Activated naive CD4-positive, alpha-beta T cell treated with anti-CD3 and anti-CD28 coated beads for 36 hours (primary cell): ENCODE results near the gene PDAP1. TPM values are rescaled to one million over a fixed set of nuclear protein-coding genes. Genes with fewer than 3 reads are reported as not detected.
"Not testable (repeated sequence)": the region's sequence is repeated elsewhere in the genome, so short reads cannot be mapped to it uniquely, and the experiment has no call there.

Experiments
- CTCF ChIA-PET: fragments of 350-600 bp; sonication (Branson Sonifier 250); formaldehyde crosslinking; loops from one replicate; lab custom pipeline; 2021; ENCODE audit warnings: antibody characterized with exemption; lab: Charles Lee
- DNase-seq: peaks from one replicate; pipeline ENCODE4 v3.0.0-alpha.2; 2020
- H3K27ac Mint-ChIP-seq: one replicate; pipeline ENCODE4 v1.8.0; 2021; ENCODE audit warnings: mild to moderate bottlenecking, mixed read lengths
- H3K27me3 Mint-ChIP-seq: one replicate; pipeline ENCODE4 v1.8.0; 2021; ENCODE audit warnings: low read depth, mixed read lengths
- H3K36me3 Mint-ChIP-seq: one replicate; pipeline ENCODE4 v1.8.0; 2021; ENCODE audit warnings: low read depth, mixed read lengths
- H3K4me1 Mint-ChIP-seq: one replicate; pipeline ENCODE4 v1.8.0; 2021; ENCODE audit warnings: low read depth, mixed read lengths
- H3K4me3 Mint-ChIP-seq: one replicate; pipeline ENCODE4 v1.8.0; 2021; ENCODE audit warnings: mild to moderate bottlenecking, moderate library complexity, mixed read lengths
- H3K9me3 Mint-ChIP-seq: one replicate; pipeline ENCODE4 v1.8.0; 2021; ENCODE audit warnings: mixed read lengths
- intact Hi-C: fragments of 100-400 bp; cut with micrococcal nuclease; formaldehyde crosslinking; loops from one replicate; pipeline ENCODE4 v1.15.1; 2023
- total RNA-seq, 2 experiments: library from RNA; stranded (reverse); gene quantifications; one replicate each; pipeline ENCODE4 v1.2.3, GENCODE V29; 2021

PDAP1 gene
- total RNA-seq, 2 experiments from 2014 or later: 169 to 194 TPM

DNA sequence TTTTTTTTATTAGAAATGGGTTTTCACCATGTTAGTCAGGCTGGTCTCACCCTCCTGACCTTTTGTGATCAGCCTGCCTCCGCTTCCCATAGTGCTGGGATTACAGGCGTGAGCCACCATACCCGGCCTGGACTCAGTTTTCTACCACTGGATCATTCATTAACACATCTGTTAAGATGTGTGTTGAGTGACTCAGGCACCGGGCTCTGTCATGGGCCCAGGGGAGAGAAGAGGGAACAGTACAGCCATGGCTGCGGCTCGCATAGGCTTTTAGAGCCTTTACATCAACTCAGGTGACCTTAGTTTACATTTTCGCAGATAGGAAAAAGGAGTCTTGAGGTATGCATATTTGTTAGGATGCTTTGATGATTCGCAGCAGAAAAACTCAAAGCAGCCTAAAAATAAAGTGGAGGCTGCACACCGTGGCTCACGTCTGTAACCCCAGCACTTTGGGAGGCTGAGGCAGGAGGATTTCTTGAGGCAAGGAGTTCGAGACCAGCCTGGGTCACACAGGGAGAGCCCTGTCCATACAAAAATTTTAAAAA, 36.9 kb downstream of the PDAP1 start:
- H3K4me1 Mint-ChIP-seq: peaks cover 4% of the 10 kb centered on the region
- H3K27ac Mint-ChIP-seq: no peak overlapping the region
- DNase-seq: no peak
- peaks cover 6% of the 10 kb centered on the region for H3K36me3 Mint-ChIP-seq
- CTCF ChIA-PET: interaction anchor here (0.6 to 1.2 kb wide), 2 partner anchors 12 to 14 kb away, joined by 3 read pairs; no protein-coding TSS in a partner anchor
- H3K27me3 Mint-ChIP-seq: no peaks in the 10 kb centered on the region
- H3K9me3 Mint-ChIP-seq: no peaks in the 10 kb centered on the region
- no peak overlapping the region for H3K4me3 Mint-ChIP-seq
- intact Hi-C loops: no loop called here

DNA sequence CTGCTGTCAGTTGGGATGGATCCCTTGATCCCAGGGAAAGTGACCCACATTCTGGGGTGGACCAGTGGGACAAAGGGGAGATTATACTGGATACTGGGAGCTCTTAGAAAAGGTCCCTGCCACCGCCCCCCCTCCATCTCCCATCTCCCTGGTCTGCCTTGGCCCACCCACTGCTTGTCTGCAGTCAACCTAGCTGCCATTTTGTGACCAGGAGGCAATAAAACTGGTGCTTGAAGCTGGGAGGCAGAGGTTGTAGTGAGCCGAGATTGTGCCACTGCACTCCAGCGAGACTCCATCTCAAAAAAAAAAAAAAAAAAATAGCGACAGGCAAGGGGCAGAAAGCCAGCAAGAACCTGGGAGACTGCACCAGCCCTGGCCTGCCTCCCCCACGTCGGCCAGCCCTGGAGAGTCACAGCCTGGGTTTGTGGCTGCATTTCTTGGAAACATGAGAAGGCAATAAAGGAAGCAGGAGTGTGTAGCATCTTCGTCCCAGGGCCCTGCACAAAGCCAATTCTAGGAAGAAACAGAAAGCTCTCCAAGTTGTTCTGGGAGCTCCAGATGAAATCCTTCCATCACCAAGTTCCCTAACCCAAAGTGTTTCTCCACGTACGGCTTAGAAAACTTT, 38.5 kb downstream of the PDAP1 start:
- H3K27ac Mint-ChIP-seq: no peak overlapping the region
- intact Hi-C loops: no loop called here

DNA sequence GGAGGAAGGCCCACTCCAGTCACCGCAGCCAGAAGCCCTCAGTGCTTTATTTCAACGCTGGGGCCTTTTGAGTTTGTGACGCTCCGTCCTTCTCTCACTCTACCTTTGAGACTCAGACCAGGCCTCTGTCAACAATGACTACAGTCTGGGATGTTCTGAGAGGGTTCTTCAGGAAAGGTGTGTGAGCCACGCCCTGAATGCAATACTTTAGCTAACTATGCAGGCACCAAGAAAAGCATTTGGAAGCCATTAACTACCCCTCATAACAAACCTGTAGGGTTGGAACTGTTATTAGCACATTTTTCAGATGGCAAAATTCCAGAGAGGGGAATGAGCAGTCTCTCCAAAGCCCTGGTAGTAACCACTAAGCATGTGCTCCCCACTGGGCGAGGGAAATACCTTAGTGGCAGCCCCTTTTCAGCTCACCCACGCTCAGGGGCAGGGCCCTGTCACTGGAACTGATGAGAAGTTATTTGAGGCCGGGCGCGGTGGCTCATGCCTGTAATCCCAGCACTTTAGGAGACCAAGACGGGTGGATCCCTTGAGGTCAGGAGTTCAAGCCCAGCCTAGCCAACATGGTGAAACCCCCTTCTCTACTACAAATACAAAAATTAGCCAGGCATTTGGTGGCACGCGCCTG, 39.5 kb downstream of the PDAP1 start:
- no peaks in the 10 kb centered on the region for H3K9me3 Mint-ChIP-seq
- no peak overlapping the region for H3K4me3 Mint-ChIP-seq
- no peaks in the 10 kb centered on the region for H3K27me3 Mint-ChIP-seq
- H3K36me3 Mint-ChIP-seq: peaks cover 14% of the 10 kb centered on the region
- no peaks in the 10 kb centered on the region for H3K4me1 Mint-ChIP-seq
- DNase-seq: no peak
- CTCF ChIA-PET: interaction anchor here (0.6 kb wide), 1 partner anchor 539 kb away, joined by 3 read pairs; no protein-coding TSS in a partner anchor
- intact Hi-C loops: no loop called here
- H3K27ac Mint-ChIP-seq: no peak overlapping the region

More for the DNA sequence above, 38.5 kb downstream of the PDAP1 start:
- CTCF ChIA-PET: no interaction called here
- H3K9me3 Mint-ChIP-seq: no peaks in the 10 kb centered on the region
- H3K4me1 Mint-ChIP-seq: no peaks in the 10 kb centered on the region
- no peak for DNase-seq
- peaks cover 12% of the 10 kb centered on the region for H3K36me3 Mint-ChIP-seq
- H3K4me3 Mint-ChIP-seq: no peak overlapping the region
- H3K27me3 Mint-ChIP-seq: no peaks in the 10 kb centered on the region

DNA sequence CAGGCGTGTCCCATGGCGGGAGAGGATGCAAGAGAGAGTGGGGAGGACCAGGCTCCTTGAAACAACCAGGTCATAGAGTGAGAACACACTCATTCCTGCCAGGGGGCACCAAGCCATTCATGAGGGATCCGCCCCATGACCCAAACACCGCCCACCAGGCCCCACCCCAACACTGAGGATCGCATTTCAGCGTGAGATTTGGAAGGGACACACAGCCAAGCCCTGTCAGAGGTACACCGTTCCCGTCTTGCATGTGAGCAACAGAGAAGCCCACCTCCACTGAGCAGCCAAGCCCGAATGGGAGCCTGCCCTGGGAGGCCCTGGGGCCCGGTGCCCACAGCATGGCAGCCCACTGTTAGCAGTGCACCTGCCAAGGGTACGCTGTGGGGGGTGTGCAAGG, 41.8 kb downstream of the PDAP1 start:
- Mint-ChIP-seq H3K9me3 (no peaks in the 10 kb centered on the region), H3K27me3 (no peaks in the 10 kb centered on the region), H3K4me3 (no peak overlapping the region), H3K27ac (no peak overlapping the region), H3K36me3 (peaks cover 14% of the 10 kb centered on the region), H3K4me1 (no peaks in the 10 kb centered on the region)
- no peak for DNase-seq
- intact Hi-C loops: no loop called here
- CTCF ChIA-PET: interaction anchor here (0.9 to 1.8 kb wide), 2 partner anchors 11 to 19 kb away, joined by 3 to 7 read pairs; no protein-coding TSS in a partner anchor

DNA sequence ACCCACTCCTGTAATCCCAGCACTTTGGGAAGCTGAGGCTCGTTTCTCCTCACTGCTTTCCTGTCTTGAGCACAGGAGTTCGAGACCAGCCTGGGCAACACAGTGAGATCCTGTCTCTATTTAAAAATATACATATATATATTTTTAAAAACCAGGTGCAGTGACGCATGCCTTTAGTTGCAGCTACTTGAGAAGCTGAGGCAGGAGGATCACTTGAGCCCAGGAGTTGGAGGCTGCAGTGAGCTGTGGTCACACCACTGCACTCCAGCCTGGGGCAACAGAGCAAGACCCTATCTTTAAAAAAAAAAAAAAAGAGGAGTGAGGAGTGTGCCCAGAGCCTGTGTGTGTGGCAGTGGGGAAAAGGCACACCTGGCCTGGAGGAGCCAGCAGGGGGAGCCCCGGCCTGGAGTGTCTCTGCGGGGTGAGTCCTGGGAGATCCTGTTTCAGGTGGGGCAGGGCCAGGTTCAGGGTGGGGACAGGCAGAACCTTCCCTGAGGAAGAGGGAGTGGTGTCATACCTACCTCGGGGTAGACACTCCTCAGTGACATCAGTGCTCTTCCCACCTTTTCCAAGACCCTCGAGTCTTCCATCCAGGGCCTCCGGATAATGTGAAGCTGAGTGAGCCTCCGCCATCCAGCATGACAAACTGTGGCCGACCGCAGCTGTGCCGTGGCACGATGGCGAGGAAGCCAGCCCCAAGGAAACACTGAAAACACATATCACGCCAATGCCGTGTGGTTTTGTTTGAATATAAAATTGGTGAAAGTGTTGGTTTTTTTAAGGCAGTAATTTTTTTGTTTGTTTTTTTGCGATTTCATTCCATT, 42.9 kb downstream of the PDAP1 start:
- CTCF ChIA-PET: interaction anchor here (0.6 to 1.8 kb wide), 9 partner anchors 8 to 1530 kb away, joined by 3 to 7 read pairs (median 4); partner anchors contain the start of gene ARPC1B
- H3K27me3 Mint-ChIP-seq: no peaks in the 10 kb centered on the region
- no peak overlapping the region for H3K27ac Mint-ChIP-seq
- H3K4me1 Mint-ChIP-seq: no peaks in the 10 kb centered on the region
- H3K4me3 Mint-ChIP-seq: no peak overlapping the region
- peak; percentile 71 for DNase-seq
- intact Hi-C loops: loop anchor here (1.0 kb wide), 2 partner anchors 22 to 43 kb away; partner anchors contain the start of genes BUD31 and PDAP1
- no peaks in the 10 kb centered on the region for H3K9me3 Mint-ChIP-seq
- peaks cover 22% of the 10 kb centered on the region for H3K36me3 Mint-ChIP-seq

DNA sequence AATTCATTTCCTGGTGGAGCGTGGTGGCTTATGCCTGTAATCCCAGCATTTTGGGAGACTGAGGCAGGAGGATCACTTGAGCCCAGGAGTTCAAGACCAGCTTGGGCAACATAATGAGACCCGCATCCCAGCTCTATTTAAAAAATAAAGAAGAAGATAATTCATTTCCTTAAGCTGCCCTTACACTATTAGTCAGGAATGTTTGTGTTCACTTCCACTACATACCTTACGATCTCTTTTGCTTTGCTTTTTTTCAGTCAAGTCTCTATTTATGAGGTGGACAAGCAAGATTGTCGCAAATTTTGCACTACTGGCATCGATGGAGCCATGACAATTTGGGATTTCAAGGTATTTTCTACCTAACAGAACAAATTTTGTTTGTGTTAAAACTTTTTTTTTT, 45.1 kb downstream of the PDAP1 start:
- H3K27ac Mint-ChIP-seq: no peak overlapping the region
- DNase-seq: no peak
- H3K27me3 Mint-ChIP-seq: no peaks in the 10 kb centered on the region
- intact Hi-C loops: no loop called here
- H3K9me3 Mint-ChIP-seq: no peaks in the 10 kb centered on the region
- no peak overlapping the region for H3K4me3 Mint-ChIP-seq
- CTCF ChIA-PET: interaction anchor here (0.6 to 2.3 kb wide), 2 partner anchors 12 to 24 kb away, joined by 3 to 5 read pairs; no protein-coding TSS in a partner anchor
- H3K36me3 Mint-ChIP-seq: peaks cover 20% of the 10 kb centered on the region
- H3K4me1 Mint-ChIP-seq: no peaks in the 10 kb centered on the region

DNA sequence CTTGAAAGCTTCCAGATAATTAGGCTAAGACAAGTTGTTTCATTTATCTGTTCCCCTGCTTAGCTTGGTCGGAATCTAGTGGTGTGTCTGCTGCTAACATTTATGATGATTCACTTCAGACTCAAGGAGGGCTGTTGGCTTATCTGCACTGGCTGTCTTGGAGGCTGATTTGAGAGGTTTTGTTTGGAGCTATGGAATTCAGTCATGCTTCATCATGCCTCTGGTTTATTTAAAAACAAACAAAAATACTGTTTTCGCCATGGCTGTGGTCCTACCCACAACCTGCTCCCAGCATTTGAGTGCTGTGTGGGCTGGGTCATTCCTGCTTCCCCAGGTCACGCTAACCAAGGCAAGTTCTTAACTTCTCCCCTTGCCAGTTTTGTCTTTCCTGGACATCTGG, 45.6 kb downstream of the PDAP1 start:
- no peaks in the 10 kb centered on the region for H3K27me3 Mint-ChIP-seq
- intact Hi-C loops: no loop called here
- peak overlapping the region; percentile 8 for H3K27ac Mint-ChIP-seq
- peaks cover 24% of the 10 kb centered on the region for H3K36me3 Mint-ChIP-seq
- DNase-seq: no peak
- H3K9me3 Mint-ChIP-seq: no peaks in the 10 kb centered on the region
- no peak overlapping the region for H3K4me3 Mint-ChIP-seq
- H3K4me1 Mint-ChIP-seq: no peaks in the 10 kb centered on the region
- CTCF ChIA-PET: interaction anchor here (0.6 to 2.3 kb wide), 3 partner anchors 12 to 25 kb away, joined by 3 to 5 read pairs (median 3); no protein-coding TSS in a partner anchor

DNA sequence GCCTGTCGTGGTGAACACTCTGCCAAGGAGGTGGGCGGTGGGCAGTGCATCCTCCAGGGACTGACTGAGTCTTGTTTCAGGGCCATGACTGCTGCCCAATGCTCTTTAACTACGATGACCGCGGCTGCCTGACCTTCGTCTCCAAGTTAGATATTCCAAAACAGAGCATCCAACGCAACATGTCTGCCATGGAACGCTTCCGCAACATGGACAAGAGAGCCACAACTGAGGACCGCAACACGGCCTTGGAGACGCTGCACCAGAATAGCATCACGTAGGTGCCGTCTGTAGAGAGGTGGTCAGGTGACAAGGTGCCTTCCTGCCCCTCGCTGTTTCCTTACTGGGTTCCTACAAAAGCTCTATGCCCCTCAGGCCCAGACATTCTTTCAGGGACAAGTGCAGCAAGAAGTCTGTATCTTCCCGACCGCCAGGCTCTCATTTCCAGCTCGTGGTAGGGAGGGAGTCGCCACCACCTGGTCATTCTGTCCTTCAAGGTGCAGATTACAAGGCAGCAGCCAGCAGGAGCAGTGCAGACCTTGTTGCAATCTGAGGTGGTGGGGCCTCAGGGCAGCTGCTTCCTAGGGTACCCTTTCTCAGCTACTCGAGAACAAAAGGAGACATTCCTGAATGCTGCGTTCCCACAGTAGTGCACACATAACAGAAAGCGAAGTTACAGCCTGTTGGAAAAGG, 48.8 kb downstream of the PDAP1 start:
- Mint-ChIP-seq H3K27me3 (no peaks in the 10 kb centered on the region), H3K36me3 (peaks cover 18% of the 10 kb centered on the region), H3K4me1 (no peaks in the 10 kb centered on the region), H3K4me3 (no peak overlapping the region), H3K27ac (no peak overlapping the region), H3K9me3 (no peaks in the 10 kb centered on the region)
- CTCF ChIA-PET: interaction anchor here (0.5 to 0.7 kb wide), 2 partner anchors 11 to 17 kb away, joined by 3 read pairs; no protein-coding TSS in a partner anchor
- intact Hi-C loops: no loop called here
- no peak for DNase-seq

DNA sequence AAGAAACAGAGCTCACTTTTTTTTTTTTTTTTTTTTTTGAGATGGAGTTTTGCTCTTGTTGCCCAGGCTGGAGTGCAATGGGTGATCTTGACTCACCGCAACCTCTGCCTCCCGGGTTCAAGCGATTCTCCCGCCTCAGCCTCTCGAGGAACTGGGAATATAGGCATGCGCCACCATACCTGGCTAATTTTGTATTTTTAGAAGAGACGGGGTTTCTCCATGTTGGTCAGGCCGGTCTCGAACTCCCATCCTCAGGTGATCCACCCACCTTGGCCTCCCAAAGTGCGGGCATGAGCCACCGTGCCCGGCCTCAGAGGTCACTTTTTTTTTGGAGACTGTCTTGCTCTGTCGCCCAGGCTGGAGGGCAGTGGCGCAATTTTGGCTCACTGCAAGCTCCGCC, 49.9 kb downstream of the PDAP1 start:
- H3K4me1 Mint-ChIP-seq, H3K27ac Mint-ChIP-seq, H3K27me3 Mint-ChIP-seq, DNase-seq, H3K9me3 Mint-ChIP-seq, intact Hi-C loops, H3K4me3 Mint-ChIP-seq: not testable (repeated sequence)
- CTCF ChIA-PET: interaction anchor here (0.7 kb wide), 1 partner anchor 18 kb away, joined by 3 read pairs; no protein-coding TSS in a partner anchor
- H3K36me3 Mint-ChIP-seq: peaks cover 15% of the 10 kb centered on the region

DNA sequence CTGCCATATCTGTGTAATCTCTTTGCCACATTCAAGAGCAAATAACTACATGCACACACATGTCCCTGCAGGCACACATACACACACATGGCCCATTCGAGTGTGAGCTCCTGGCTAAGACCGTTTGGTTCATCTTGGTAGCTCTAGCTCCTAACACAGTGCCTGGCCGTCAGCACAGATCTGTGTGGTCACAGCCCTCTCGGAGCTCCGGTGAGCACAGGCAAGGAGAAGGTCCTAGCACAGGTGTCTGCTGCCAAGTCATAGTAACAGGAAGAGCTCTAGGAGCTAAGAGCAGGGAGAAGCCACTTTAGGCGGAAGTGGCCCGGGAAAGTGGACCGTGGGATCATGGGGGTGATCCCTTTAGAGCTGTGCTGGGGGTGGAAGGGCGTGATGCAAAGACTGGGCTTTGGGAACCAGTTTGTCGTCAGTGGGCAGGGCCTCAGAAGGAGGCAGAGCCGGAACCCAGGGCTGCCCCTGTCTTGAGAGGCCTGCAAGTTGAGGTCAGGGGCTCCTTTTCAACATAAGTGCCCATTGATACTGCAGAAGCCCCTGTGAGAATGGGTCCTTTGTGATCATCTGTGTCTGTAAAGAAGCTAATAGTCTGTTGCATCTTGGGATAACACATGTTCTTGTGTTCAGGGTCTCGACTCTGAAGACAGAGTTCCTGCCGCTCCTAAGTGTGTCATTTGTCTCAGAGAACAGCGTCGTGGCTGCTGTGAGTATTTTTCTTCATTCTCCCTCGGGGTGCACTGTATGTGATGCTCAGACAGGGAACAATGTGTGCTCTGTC, 50.5 kb downstream of the PDAP1 start:
- DNase-seq: no peak
- intact Hi-C loops: no loop called here
- no peak overlapping the region for H3K4me3 Mint-ChIP-seq
- peak overlapping the region; percentile 46 for H3K27ac Mint-ChIP-seq
- no peaks in the 10 kb centered on the region for H3K27me3 Mint-ChIP-seq
- peaks cover 15% of the 10 kb centered on the region for H3K36me3 Mint-ChIP-seq
- H3K9me3 Mint-ChIP-seq: no peaks in the 10 kb centered on the region
- CTCF ChIA-PET: interaction anchor here (0.5 to 1.1 kb wide), 3 partner anchors 14 to 20 kb away, joined by 3 read pairs; no protein-coding TSS in a partner anchor
- H3K4me1 Mint-ChIP-seq: no peaks in the 10 kb centered on the region

DNA sequence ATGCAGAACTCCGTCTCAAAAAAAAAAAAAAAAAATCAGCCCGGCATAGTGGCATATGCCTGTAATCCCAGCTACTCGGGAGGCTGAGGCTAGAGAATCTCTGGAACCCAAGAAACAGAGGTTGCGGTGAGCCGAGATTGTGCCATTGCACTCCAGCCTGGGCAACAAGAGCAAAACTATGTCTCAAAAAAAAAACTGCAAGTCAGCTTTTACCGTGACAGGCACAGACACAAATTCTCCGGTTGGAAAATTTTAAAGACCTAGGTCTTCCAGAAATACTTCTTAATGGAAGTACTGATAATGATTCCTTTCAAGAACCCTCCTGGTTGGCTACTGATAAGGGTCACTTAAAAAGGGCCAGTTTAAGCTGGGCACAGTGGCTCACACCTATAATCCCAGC, 53.3 kb downstream of the PDAP1 start:
- H3K27me3 Mint-ChIP-seq: no peaks in the 10 kb centered on the region

More for the DNA sequence above, 53.3 kb downstream of the PDAP1 start:
- Mint-ChIP-seq H3K36me3 (peaks cover 14% of the 10 kb centered on the region), H3K27ac (no peak overlapping the region), H3K4me1 (no peaks in the 10 kb centered on the region), H3K4me3 (no peak overlapping the region), H3K9me3 (no peaks in the 10 kb centered on the region)
- intact Hi-C loops: no loop called here
- CTCF ChIA-PET: no interaction called here
- no peak for DNase-seq
